Measurements from ENCODE around the gene CALN1. TPM values are rescaled to one million over a fixed set of nuclear protein-coding genes. Genes with fewer than 3 reads are reported as not detected.

The CALN1 gene
- total and polyA plus RNA-seq, 2 of the 8 experiments (the other 6 are each of a cell fraction or from before 2014, with no cell fraction given) = 6.4 to 15.2 TPM

- Histone ChIP-seq H2AFZ (ENCODE audit: low read length) (peak overlapping the region; percentile 67; the same call in 1 of the 2 replicates), H3K79me2 (ENCODE audit: control insufficient read depth in 1 of 2, insufficient read depth in 2 of 2, low read length in 2 of 2) (peaks cover 0 to 34% of the 10 kb centered on the region in 2 experiments; a peak in 2 of 4 replicates), H3K4me2 (ENCODE audit: insufficient read depth in 1 of 2, low read depth in 2 of 2, low read length in 2 of 2) (peak overlapping the region; percentile 65 to 90), H3K56ac (replicated peaks; ENCODE audit: insufficient read length, low read depth, low read length) (peak overlapping the region; percentile 77), H3K79me1 (ENCODE audit: low read depth, low read length) (peaks cover 6% of the 10 kb centered on the region; the same call in 1 of the 2 replicates), H2BK5ac (ENCODE audit: low read depth, low read length) (peak overlapping the region; percentile 76; the same call in 1 of the 2 replicates), H4K20me1 (replicated peaks in 1 of 2; ENCODE audit: control insufficient read depth in 1 of 2, insufficient read depth in 2 of 2, low read length in 2 of 2) (peaks cover 0 to 3% of the 10 kb centered on the region in 2 experiments), H3K23me2 (ENCODE audit: low read depth, low read length) (peaks cover 23% of the 10 kb centered on the region; the same call in 1 of the 2 replicates), H4K8ac (ENCODE audit: extremely low read depth, insufficient read depth, low read length) (peak overlapping the region; percentile 88), H3K4ac (replicated peaks; ENCODE audit: insufficient read length, low read depth, low read length) (peak overlapping the region; percentile 40), H3K36me3 (ENCODE audit: control insufficient read depth in 2 of 4, insufficient read depth in 4 of 4, low read length in 3 of 4) (peaks cover 0 to 2% (median 0%) of the 10 kb centered on the region in 4 experiments; a peak in 1 of 8 replicates), H3K27ac (ENCODE audit: low read depth, low read length) (no peak overlapping the region), H4K5ac (ENCODE audit: insufficient read length, low read depth, low read length) (peak overlapping the region; percentile 52), H3K4me1 (replicated peaks in 1 of 4; ENCODE audit: control insufficient read depth in 3 of 4, insufficient read depth in 4 of 4, low read length in 3 of 4) (peaks cover 4 to 17% (median 13%) of the 10 kb centered on the region in 4 experiments), H3K14ac (ENCODE audit: insufficient read length) (no peak overlapping the region), H3K23ac (ENCODE audit: insufficient read length) (no peak overlapping the region), H2AK5ac (ENCODE audit: low read depth, low read length) (no peak overlapping the region), H2BK12ac (ENCODE audit: low read depth, low read length) (peak overlapping the region; percentile 27; the same call in 1 of the 2 replicates), H4K91ac (replicated peaks; ENCODE audit: insufficient read length, low read length) (peak overlapping the region; percentile 95), H2BK15ac (ENCODE audit: low read length) (peak overlapping the region; percentile 81; the same call in 1 of the 2 replicates), H3K27me3 (replicated peaks in 1 of 4; ENCODE audit: control insufficient read depth in 3 of 4, extremely low read depth in 1 of 4, insufficient read depth in 3 of 4, low read length in 3 of 4) (peaks cover 0 to 19% (median 9%) of the 10 kb centered on the region in 4 experiments; a peak in 6 of 7 replicates), H3K4me3 (ENCODE audit: extremely low read depth in 1 of 4, insufficient read depth in 2 of 4, low read depth in 3 of 4, low read length in 4 of 4) (peak overlapping the region; percentile 62 to 98 (median 70)), H3K9ac (replicated peaks in 1 of 4; ENCODE audit: extremely low read depth in 1 of 4, low read depth in 3 of 4, low read length in 3 of 4) (peak overlapping the region; percentile 58 to 65 (median 61)), H3K18ac (ENCODE audit: extremely low read depth, low read length) (peak overlapping the region; percentile 97), H3K9me3 (ENCODE audit: insufficient read depth in 2 of 2, low read depth in 1 of 2, low read length in 1 of 2) (peaks cover 2 to 4% of the 10 kb centered on the region in 2 experiments; a peak in 2 of 4 replicates), H2BK20ac (ENCODE audit: low read length) (no peak overlapping the region), H2BK120ac (replicated peaks; ENCODE audit: low read depth, low read length) (no peak overlapping the region)
- ChIA-PET POLR2A (ENCODE audit: partially characterized antibody) (interaction anchor here (0.6 to 1.8 kb wide), 13 partner anchors 10 to 476 kb away, joined by 3 to 5 read pairs (median 3); no protein-coding TSS in a partner anchor), CTCF (ENCODE audit: partially characterized antibody) (interaction anchor here (0.6 to 4.7 kb wide), 4 partner anchors 15 to 411 kb away, joined by 3 to 29 read pairs (median 8); no protein-coding TSS in a partner anchor)
- DNase-seq (ENCODE audit: low read depth in 1 of 2, low spot score in 2 of 2) = peak in 1 of 2 experiments; percentile 82
- WGBS, 2 experiments (ENCODE audit: extremely low coverage in 1 of 2, insufficient coverage in 1 of 2, insufficient read length in 1 of 2, insufficient replicate concordance in 2 of 2, low coverage in 1 of 2, low lambda C conversion rate in 2 of 2, missing lambda C conversion rate in 1 of 2) = 0% methylated on average over 18 of the region's 89 CpGs; no CpG with 5 or more reads in 1 of the 2 experiments
- FAIRE-seq = no peak
- TF ChIP-seq KDM4A (IDR thresholded peaks at IDR 0.05; ENCODE audit: low read depth, low read length, severe bottlenecking) (peak; percentile 56), RXRA (IDR thresholded peaks at IDR 0.05; ENCODE audit: insufficient read depth, low read depth, low read length) (no peak), CREB1 (IDR thresholded peaks at IDR 0.05) (no peak), SP2 (IDR thresholded peaks at IDR 0.05; ENCODE audit: low read length) (no peak), JUND (IDR thresholded peaks at IDR 0.05; ENCODE audit: low read length) (no peak), HDAC2 (IDR thresholded peaks at IDR 0.05; ENCODE audit: borderline replicate concordance in 1 of 2, low read depth in 2 of 2, low read length in 2 of 2) (no peak), POLR2AphosphoS5 (IDR thresholded peaks at IDR 0.05; ENCODE audit: low read depth, low read length) (no peak), TAF1 (IDR thresholded peaks at IDR 0.05; ENCODE audit: low read depth, low read length) (peak; percentile 36; the same call in 1 of the 2 replicates)
- TF ChIP-seq, protein P1, sequence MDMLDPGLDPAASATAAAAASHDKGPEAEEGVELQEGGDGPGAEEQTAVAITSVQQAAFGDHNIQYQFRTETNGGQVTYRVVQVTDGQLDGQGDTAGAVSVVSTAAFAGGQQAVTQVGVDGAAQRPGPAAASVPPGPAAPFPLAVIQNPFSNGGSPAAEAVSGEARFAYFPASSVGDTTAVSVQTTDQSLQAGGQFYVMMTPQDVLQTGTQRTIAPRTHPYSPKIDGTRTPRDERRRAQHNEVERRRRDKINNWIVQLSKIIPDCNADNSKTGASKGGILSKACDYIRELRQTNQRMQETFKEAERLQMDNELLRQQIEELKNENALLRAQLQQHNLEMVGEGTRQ (IDR thresholded peaks at IDR 0.05; ENCODE audit: low read length) = no peak
- TF ChIP-seq, protein P2, sequence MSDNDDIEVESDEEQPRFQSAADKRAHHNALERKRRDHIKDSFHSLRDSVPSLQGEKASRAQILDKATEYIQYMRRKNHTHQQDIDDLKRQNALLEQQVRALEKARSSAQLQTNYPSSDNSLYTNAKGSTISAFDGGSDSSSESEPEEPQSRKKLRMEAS (IDR thresholded peaks at IDR 0.05) = peak; percentile 80
Measured at GRCh38 chr7:72336632-72337389, 75.3 kb downstream of the CALN1 start.

Measured in H1 (cell line).